ENCODE measurements around the gene PLCZ1.

PLCZ1 gene

DNA sequence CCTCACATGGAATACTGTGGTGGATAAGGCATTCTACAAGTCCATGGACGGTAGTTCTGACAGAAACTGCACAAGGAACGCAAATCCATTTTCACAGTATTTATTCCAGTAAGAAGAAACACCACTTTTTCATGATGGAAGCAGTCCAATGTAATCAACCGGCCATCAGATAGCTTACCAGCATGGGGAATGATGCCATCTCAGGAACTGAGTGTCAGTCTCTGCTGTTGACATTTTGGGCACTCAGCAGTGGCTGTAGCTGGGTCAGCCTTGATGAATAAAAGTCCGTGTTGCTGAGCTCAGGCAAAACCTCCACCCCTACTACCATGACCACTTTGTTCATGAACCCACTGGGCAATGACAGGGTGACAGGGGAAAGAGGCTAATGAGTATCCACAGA, 103.4 kb downstream of the PLCZ1 start:
- DNase-seq (ENCODE audit: low spot score) = no peak
- Mint-ChIP-seq H3K4me3 (no peak overlapping the region), H3K4me1 (ENCODE audit: low read depth) (no peaks in the 10 kb centered on the region), H3K27me3 (ENCODE audit: low read depth) (no peaks in the 10 kb centered on the region), H3K36me3 (ENCODE audit: low read depth) (no peaks in the 10 kb centered on the region), H3K27ac (no peak overlapping the region), H3K9me3 (peaks cover 25% of the 10 kb centered on the region)

Measured in T-helper 2 cell treated with Interferon-gamma antibody and Interleukin-4, amounts not matched to agents 5 μg/mL and 100 μg/mL, for 36 hours (primary cell).